ENCODE results near the gene THSD7B. TPM values are rescaled to one million over a fixed set of nuclear protein-coding genes. Genes with fewer than 3 reads are reported as not detected.
"Not testable (repeated sequence)": the region's sequence is repeated elsewhere in the genome, so short reads cannot be mapped to it uniquely, and the experiment has no call there.

Gene THSD7B
- total RNA-seq, 4 donors from 2014 or later, result 0.27 TPM; not detected in 3

GRCh38 chr2:137696916-137697315, 931.6 kb downstream of the THSD7B start:
- no peak for DNase-seq
- H3K4me1 ChIP-seq, result no peaks in the 10 kb centered on the region
- H3K36me3 ChIP-seq, result no peaks in the 10 kb centered on the region
- TF ChIP-seq EP300 (IDR thresholded peaks at IDR 0.05; ENCODE audit: low read depth) (no peak), POLR2A (IDR thresholded peaks at IDR 0.05) (no peak), POLR2AphosphoS5 (IDR thresholded peaks at IDR 0.05) (no peak)
- TF ChIP-seq, protein P1, sequence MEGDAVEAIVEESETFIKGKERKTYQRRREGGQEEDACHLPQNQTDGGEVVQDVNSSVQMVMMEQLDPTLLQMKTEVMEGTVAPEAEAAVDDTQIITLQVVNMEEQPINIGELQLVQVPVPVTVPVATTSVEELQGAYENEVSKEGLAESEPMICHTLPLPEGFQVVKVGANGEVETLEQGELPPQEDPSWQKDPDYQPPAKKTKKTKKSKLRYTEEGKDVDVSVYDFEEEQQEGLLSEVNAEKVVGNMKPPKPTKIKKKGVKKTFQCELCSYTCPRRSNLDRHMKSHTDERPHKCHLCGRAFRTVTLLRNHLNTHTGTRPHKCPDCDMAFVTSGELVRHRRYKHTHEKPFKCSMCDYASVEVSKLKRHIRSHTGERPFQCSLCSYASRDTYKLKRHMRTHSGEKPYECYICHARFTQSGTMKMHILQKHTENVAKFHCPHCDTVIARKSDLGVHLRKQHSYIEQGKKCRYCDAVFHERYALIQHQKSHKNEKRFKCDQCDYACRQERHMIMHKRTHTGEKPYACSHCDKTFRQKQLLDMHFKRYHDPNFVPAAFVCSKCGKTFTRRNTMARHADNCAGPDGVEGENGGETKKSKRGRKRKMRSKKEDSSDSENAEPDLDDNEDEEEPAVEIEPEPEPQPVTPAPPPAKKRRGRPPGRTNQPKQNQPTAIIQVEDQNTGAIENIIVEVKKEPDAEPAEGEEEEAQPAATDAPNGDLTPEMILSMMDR (IDR thresholded peaks at IDR 0.05), result no peak
- in situ Hi-C loops (cut with MboI; ENCODE audit: low pct_ligation_motif_present in 1 of 4, low pct_unique_long_range_greater_than_20kb in 1 of 4, low sequenced_read_pairs in 3 of 4), result no loop called here
- H3K27ac ChIP-seq, result no peak overlapping the region
- H3K27me3 ChIP-seq, result no peaks in the 10 kb centered on the region
- whole genome bisulfite sequencing, 2 donors (ENCODE audit: low coverage in 1 of 2), result 38% methylated on average over 1 of the region's 1 CpG; no CpG with 5 or more reads in 1 of the 2 donors
- H3K4me3 ChIP-seq, result no peak overlapping the region
- peaks cover 0 to 3% of the 10 kb centered on the region in 2 donors for H3K9me3 ChIP-seq
- intact Hi-C loops (cut with DNase I; ENCODE audit: low total_unique reads), result no loop called here

GRCh38 chr2:137700250-137700649, 934.9 kb downstream of the THSD7B start:
- H3K9me3 ChIP-seq; intact Hi-C loops (cut with DNase I; ENCODE audit: low total_unique reads); H3K4me1 ChIP-seq; H3K27ac ChIP-seq; H3K4me3 ChIP-seq; DNase-seq; in situ Hi-C loops (cut with MboI; ENCODE audit: low pct_ligation_motif_present in 1 of 4, low pct_unique_long_range_greater_than_20kb in 1 of 4, low sequenced_read_pairs in 3 of 4); H3K27me3 ChIP-seq; H3K36me3 ChIP-seq: not testable (repeated sequence)
- 54 to 66% methylated on average over 1 of the region's 1 CpG for WGBS, 2 donors (ENCODE audit: low coverage in 1 of 2)

GRCh38 chr2:137700681-137701080, 935.3 kb downstream of the THSD7B start:
- intact Hi-C loops (cut with DNase I; ENCODE audit: low total_unique reads) (no loop called here), in situ Hi-C loops (cut with MboI; ENCODE audit: low pct_ligation_motif_present in 1 of 4, low pct_unique_long_range_greater_than_20kb in 1 of 4, low sequenced_read_pairs in 3 of 4) (no loop called here)
- no peaks in the 10 kb centered on the region for H3K4me1 ChIP-seq
- no peak overlapping the region for H3K4me3 ChIP-seq
- no peaks in the 10 kb centered on the region for H3K27me3 ChIP-seq
- no peaks in the 10 kb centered on the region for H3K36me3 ChIP-seq
- DNase-seq, result no peak
- H3K9me3 ChIP-seq, result peaks cover 0 to 5% of the 10 kb centered on the region in 2 donors
- TF ChIP-seq EP300 (IDR thresholded peaks at IDR 0.05; ENCODE audit: low read depth) (no peak), POLR2AphosphoS5 (IDR thresholded peaks at IDR 0.05) (no peak), POLR2A (IDR thresholded peaks at IDR 0.05) (no peak)
- TF ChIP-seq, protein P1 (IDR thresholded peaks at IDR 0.05), result no peak
- no peak overlapping the region for H3K27ac ChIP-seq

GRCh38 chr2:137705296-137705695, 940.0 kb downstream of the THSD7B start:
- Histone ChIP-seq H3K36me3 (no peaks in the 10 kb centered on the region), H3K4me1 (no peaks in the 10 kb centered on the region), H3K4me3 (no peak overlapping the region), H3K27me3 (no peaks in the 10 kb centered on the region), H3K27ac (no peak overlapping the region), H3K9me3 (peaks cover 2 to 5% of the 10 kb centered on the region in 2 donors)
- TF ChIP-seq POLR2AphosphoS5 (IDR thresholded peaks at IDR 0.05) (no peak), POLR2A (IDR thresholded peaks at IDR 0.05) (no peak), EP300 (IDR thresholded peaks at IDR 0.05; ENCODE audit: low read depth) (no peak)
- TF ChIP-seq, protein P1 (IDR thresholded peaks at IDR 0.05), result no peak
- in situ Hi-C loops (cut with MboI; ENCODE audit: low pct_ligation_motif_present in 1 of 4, low pct_unique_long_range_greater_than_20kb in 1 of 4, low sequenced_read_pairs in 3 of 4), result no loop called here
- intact Hi-C loops (cut with DNase I; ENCODE audit: low total_unique reads), result no loop called here
- DNase-seq, result no peak
- whole genome bisulfite sequencing, 2 donors (ENCODE audit: low coverage in 1 of 2), result 74 to 76% methylated on average over 4 of the region's 4 CpGs
